Hematopoietic multipotent progenitor cell (in vitro differentiated cells): Measurements from ENCODE around the gene ZC3H13. TPM values are rescaled to one million over a fixed set of nuclear protein-coding genes. Genes with fewer than 3 reads are reported as not detected.
"Not testable (repeated sequence)": the region's sequence is repeated elsewhere in the genome, so short reads cannot be mapped to it uniquely, and the experiment has no call there.

Experiments
- DNase-seq, 3 donors: peaks; one replicate each; pipeline ENCODE4 v3.0.0-alpha.2; 2011 to 2015; ENCODE audit warnings: low read depth in 2 of 3, low spot score in 2 of 3
- total RNA-seq: library from RNA; depleted of rRNA; stranded (reverse); fragments of >200 nt; gene quantifications from one replicate; pipeline ENCODE4 v1.2.3, GENCODE V29; 2012

The ZC3H13 gene
- total RNA-seq, 1 donor, result 6.7 TPM

- no peak for DNase-seq
These were observed 36.3 kb downstream of the ZC3H13 start for GRCh38 chr13:46016216-46016615.

GRCh38 chr13:46015366-46015765 lies 37.2 kb downstream of the ZC3H13 start:
- peak in 1 of 3 donors; percentile 4 for DNase-seq

GRCh38 chr13:46012404-46012803 lies 40.1 kb downstream of the ZC3H13 start:
- no peak for DNase-seq

- DNase-seq, result peak in 2 of 3 donors; percentile 12 to 51
These were observed 42.4 kb downstream of the ZC3H13 start for GRCh38 chr13:46010148-46010547.

- no peak for DNase-seq
These were observed 43.9 kb downstream of the ZC3H13 start for GRCh38 chr13:46008631-46009030.

GRCh38 chr13:46006688-46007452 lies 45.7 kb downstream of the ZC3H13 start:
- DNase-seq, result no peak

- DNase-seq, result no peak
These were observed 48.1 kb downstream of the ZC3H13 start for GRCh38 chr13:46004491-46004890.

GRCh38 chr13:45996631-45997030 lies 55.9 kb downstream of the ZC3H13 start:
- DNase-seq, result no peak

- no peak for DNase-seq
These were observed 57.3 kb downstream of the ZC3H13 start for GRCh38 chr13:45995245-45995644.

- DNase-seq, result no peak
These were observed 57.8 kb downstream of the ZC3H13 start for GRCh38 chr13:45994752-45995151.

- no peak for DNase-seq
These were observed 62.9 kb downstream of the ZC3H13 start for GRCh38 chr13:45989607-45990006.

- not testable (repeated sequence) for DNase-seq
These were observed 71.4 kb downstream of the ZC3H13 start for GRCh38 chr13:45981127-45981526.

- no peak for DNase-seq
These were observed 77.2 kb downstream of the ZC3H13 start for GRCh38 chr13:45975337-45975736.

GRCh38 chr13:45974500-45974899 lies 78.0 kb downstream of the ZC3H13 start:
- DNase-seq, result no peak

- no peak for DNase-seq
These were observed 85.0 kb downstream of the ZC3H13 start for GRCh38 chr13:45967589-45967988.

GRCh38 chr13:45966715-45967114 lies 85.8 kb downstream of the ZC3H13 start:
- no peak for DNase-seq

GRCh38 chr13:45961468-45961867 lies 91.1 kb downstream of the ZC3H13 start:
- no peak for DNase-seq

GRCh38 chr13:45954836-45955800 lies 97.4 kb downstream of the ZC3H13 start:
- DNase-seq, result no peak

- DNase-seq, result no peak
These were observed 99.5 kb downstream of the ZC3H13 start for GRCh38 chr13:45953082-45953481.

GRCh38 chr13:45951724-45952123 lies 100.8 kb downstream of the ZC3H13 start:
- no peak for DNase-seq

GRCh38 chr13:45951166-45951565 lies 101.4 kb downstream of the ZC3H13 start:
- no peak for DNase-seq
